Measurements from ENCODE around the gene GDNF. TPM values are rescaled to one million over a fixed set of nuclear protein-coding genes. Genes with fewer than 3 reads are reported as not detected.
"Not testable (repeated sequence)": the region's sequence is repeated elsewhere in the genome, so short reads cannot be mapped to it uniquely, and the experiment has no call there.

The GDNF gene
- total RNA-seq, 1 donor: 0.54 TPM

DNA sequence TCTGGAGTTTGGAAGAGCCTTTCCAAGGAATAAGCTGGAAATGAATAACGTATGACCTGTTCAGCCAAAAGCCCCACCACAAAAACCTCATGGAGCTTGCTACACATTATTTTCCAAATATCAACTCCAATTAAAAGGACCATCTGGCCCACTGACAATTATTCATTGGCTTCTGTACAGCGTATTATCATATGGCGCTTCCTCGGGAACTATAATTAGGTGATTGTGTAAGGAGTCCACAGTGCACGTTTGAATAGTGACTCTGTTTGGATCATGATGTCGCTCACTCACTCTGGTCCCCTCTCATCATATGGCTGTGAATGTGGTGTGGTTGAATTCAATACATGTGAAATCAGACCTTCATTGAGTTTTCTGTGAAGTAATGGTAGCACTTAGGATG lies 52.1 kb downstream of the GDNF start:
- TF ChIP-seq CTCF (IDR thresholded peaks at IDR 0.05; ENCODE audit: insufficient read depth, low read length): no peak
- H3K4me3 ChIP-seq (ENCODE audit: low read depth, low read length): no peak overlapping the region
- no peak for DNase-seq (ENCODE audit: low read depth)

DNA sequence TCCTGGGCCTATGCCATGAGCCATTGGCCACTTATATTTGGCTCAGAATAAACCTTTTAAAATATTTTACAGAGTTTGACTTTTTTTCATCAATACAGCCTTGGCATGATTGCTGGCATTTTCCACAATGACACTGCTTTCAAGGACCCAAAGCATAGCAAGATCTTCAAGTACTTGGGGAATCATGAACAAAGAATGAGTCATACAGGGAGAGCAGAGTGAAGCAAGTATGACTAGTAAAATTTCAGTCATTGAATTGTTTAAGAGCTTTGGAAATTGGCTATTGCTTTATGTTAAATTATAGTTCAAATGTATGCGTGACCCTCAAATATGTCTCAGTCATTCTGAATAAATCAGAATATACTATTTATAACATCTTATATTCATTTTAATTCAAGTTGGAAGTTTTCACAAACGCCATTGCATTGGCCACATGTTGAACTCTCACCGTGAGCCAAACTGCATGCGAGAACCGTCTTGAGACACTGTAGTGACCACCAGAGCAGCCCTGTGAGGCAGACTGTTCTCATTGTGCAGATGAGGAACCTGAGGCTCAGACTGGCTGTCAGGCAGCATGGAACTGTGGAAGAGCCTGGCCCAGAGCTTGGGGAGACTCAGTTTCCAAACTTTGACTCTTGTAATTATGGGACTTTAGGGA lies 52.9 kb downstream of the GDNF start:
- TF ChIP-seq CTCF (IDR thresholded peaks at IDR 0.05; ENCODE audit: insufficient read depth, low read length): no peak
- H3K4me3 ChIP-seq (ENCODE audit: low read depth, low read length): no peak overlapping the region
- peak; percentile 74 for DNase-seq (ENCODE audit: low read depth)

DNA sequence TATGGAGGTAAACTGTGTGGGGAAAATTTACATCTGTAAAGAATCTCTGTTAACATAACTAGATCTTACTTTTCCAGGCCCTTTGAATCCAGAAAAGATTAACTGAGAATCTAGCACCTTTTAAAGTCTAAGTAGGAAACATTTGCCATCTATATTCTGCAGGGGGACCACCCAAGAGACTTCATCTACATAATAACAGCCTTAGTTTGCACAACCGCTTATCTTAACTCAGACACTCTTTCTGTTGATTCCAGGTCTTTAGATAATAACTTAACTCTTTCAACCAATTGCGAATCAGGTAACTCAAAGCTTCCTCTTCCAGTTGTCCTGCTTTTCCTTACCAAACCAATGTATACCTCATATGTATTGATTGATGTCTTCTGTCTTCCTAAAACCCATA lies 53.4 kb downstream of the GDNF start:
- DNase-seq (ENCODE audit: low read depth): no peak
- no peak for TF ChIP-seq CTCF (IDR thresholded peaks at IDR 0.05; ENCODE audit: insufficient read depth, low read length)
- H3K4me3 ChIP-seq (ENCODE audit: low read depth, low read length): no peak overlapping the region

- DNase-seq (ENCODE audit: low read depth); H3K4me3 ChIP-seq (ENCODE audit: low read depth, low read length): not testable (repeated sequence)
Observed at GRCh38 chr5:37781409-37781808, 58.4 kb downstream of the GDNF start.

DNA sequence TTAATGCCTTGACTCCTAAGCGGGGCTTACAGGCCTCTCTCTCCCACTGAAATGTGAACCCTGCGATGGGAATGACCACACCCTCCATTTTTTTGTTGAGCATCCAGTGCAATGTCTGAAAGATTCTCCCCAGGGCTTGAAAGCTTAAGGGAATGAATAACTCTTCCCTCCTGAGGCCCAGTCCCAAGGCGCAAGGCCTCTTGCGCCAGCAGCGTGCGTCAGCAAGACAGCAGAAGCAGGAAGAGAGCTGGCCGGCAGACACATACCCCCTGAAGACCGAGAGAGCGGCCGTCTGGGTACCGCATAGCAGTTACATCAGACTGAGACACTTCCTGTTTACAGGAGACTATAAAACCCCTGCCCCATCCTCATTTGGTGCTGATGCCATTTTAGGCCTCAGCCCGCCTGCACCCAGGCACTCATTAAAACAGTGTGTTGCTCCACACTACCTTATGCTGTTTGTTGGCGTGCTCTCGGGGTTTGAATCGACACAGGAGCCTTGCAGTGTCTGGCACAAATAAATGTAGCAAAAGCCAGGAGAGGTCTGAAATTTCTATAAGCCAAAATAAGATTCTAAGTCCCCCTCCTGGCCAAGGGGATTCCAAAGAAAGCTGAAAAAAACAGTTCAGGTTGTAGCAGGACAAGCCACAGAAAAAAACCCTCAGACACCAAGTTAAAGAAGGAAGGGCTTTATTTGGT lies 62.3 kb downstream of the GDNF start:
- no peak overlapping the region for H3K4me3 ChIP-seq (ENCODE audit: low read depth, low read length)
- peak; percentile 22 for DNase-seq (ENCODE audit: low read depth)
- no peak for TF ChIP-seq CTCF (IDR thresholded peaks at IDR 0.05; ENCODE audit: insufficient read depth, low read length)

- no peak for TF ChIP-seq CTCF (IDR thresholded peaks at IDR 0.05; ENCODE audit: insufficient read depth, low read length)
- H3K4me3 ChIP-seq (ENCODE audit: low read depth, low read length): no peak overlapping the region
- DNase-seq (ENCODE audit: low read depth): peak; percentile 78
Observed at GRCh38 chr5:37776826-37777225, 63.0 kb downstream of the GDNF start.

DNA sequence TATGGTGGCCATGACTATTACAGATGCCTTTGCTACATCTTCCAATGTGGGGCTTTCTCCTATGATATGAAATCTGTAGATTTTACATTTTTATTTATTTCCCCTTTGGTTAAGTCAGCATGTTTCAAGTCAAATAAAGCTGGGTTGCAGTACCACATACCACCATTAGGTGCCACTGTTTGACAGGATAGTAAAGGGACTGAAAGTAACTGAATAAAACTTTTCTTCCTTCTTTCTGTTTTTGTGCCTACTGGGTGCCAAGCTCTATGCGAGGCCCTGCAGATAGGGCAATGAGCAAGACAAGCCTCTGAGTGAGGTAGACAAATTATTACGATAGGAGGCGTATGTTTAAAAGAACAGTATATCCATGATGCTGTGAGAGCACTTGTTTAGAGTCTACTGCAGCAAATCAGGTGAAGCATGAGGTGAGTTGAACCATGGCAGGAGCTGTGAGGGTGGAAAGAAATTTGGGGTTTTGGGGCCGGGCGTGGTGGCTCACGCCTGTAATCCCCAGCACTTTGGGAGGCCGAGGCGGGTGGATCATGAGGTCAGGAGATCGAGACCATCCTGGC lies 64.8 kb downstream of the GDNF start:
- H3K4me3 ChIP-seq (ENCODE audit: low read depth, low read length): no peak overlapping the region
- peak; percentile 74 for TF ChIP-seq CTCF (IDR thresholded peaks at IDR 0.05; ENCODE audit: insufficient read depth, low read length)
- peak; percentile 23 for DNase-seq (ENCODE audit: low read depth)

Measured in fibroblast of the aortic adventitia (primary cell).